NCI-H2196 (cell line): ENCODE results near the gene RNASEH2C.
"Not testable (repeated sequence)": the region's sequence is repeated elsewhere in the genome, so short reads cannot be mapped to it uniquely, and the experiment has no call there.

Source experiments
- DNase-seq: peaks from one replicate; lab custom pipeline; 2025; ENCODE audit not compliant: unreplicated experiment; lab: John Stamatoyannopoulos, UW

The RNASEH2C gene

GRCh38 chr11:65717906-65718305 is 2.7 kb downstream of the RNASEH2C start:
- no peak for DNase-seq

DNA sequence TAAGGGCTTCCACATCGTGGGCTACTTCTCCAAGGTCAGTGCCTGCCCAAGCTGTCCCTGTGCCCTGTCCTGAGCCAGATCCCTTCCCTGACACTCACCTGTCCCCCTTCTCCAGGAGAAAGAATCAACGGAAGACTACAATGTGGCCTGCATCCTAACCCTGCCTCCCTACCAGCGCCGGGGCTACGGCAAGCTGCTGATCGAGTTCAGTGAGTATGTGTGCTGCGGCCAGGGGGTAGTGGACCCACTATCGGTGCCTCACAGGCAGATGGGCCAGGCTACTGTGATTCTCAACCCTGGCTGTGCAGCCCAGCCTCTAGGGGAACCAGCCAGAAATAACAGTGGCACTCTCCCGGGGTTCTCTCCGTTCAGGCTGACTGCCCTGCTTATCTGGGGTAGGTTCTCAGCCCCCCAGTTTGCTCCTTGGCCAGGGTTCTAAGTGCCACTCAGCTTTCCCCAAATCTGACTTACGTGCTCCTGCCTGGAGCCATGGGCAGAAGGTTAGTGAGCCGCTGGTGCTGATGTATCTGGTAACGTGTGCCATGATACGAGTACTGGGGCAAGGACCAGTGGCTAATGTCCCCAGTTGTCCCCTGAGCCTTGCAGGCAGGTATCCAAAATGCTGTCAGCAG is 3.7 kb downstream of the RNASEH2C start:
- DNase-seq, result no peak

DNA sequence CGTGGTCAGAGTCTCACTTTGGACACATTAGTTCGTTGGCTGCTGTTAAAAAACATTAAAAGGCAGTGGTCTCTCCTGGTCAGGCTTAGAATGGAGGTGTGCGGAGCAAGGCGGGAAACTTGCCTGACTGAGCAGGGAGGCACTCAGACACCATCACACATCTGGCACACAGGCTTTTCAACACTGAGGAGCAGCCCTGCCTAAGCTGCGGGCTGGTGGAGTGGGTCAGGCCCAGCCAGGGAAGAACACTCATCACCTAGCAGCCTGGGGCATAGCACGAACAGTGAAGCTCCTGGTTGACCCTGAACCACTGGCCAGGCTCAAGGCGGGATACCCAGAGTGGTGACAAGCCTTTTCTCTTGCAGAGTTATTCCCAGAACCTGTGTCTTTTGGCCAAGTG is 4.3 kb downstream of the RNASEH2C start:
- no peak for DNase-seq

DNA sequence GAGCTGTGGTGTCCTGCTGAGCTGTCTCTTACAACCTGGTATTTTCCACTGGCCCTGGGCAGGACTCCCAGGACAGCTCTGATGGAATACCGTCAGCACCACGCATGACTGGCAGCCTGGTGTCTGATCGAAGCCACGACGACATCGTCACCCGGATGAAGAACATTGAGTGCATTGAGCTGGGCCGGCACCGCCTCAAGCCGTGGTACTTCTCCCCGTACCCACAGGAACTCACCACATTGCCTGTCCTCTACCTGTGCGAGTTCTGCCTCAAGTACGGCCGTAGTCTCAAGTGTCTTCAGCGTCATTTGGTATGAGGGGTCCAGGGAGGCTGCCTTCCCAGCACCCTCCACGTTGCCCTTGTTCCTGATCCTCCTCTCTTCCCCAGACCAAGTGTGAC is 6.2 kb downstream of the RNASEH2C start:
- DNase-seq, result no peak

DNA sequence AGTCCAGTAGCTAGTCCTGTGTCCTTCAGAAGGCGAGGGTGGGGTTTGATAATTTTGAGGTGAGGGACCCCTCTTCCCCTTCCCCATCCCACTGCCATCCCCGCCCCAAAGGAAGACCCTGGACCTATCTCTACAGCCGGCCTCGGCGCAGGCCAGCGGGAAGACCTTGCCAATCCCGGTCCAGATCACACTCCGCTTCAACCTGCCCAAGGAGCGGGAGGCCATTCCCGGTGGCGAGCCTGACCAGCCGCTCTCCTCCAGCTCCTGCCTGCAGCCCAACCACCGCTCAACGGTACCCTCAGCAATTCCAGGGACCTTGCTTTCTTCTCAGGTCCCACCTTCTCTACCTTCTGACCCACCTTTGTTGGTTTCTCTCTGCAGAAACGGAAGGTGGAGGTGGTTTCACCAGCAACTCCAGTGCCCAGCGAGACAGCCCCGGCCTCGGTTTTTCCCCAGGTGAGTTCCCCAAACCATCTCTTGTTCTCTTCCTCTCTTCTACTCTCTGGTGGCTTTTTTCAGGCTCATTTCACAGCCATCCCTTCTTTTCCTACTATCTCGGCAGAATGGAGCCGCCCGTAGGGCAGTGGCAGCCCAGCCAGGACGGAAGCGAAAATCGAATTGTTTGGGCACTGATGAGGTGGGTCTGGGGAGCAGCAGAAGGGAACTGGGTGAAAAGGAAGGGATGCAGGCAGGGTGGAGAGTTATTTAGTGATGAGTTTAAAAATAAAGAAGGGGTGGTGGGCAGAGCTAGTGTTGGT is 7.2 kb downstream of the RNASEH2C start:
- no peak for DNase-seq

DNA sequence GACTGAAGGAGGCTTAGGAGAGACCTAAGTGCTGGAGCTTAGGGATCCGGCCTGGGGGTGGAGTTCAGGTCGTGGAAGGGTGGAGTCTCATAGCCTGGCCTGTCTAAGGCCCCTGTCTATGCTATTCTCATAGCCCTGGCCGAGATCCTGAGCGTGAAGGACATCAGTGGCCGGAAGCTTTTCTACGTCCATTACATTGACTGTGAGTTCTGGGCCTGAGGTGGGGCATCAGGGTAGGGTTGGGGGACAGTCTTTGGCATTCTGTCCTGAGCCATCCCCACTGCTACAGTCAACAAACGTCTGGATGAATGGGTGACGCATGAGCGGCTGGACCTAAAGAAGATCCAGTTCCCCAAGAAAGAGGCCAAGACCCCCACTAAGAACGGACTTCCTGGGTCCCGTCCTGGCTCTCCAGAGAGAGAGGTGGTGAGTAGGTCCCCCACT is 7.9 kb downstream of the RNASEH2C start:
- no peak for DNase-seq

DNA sequence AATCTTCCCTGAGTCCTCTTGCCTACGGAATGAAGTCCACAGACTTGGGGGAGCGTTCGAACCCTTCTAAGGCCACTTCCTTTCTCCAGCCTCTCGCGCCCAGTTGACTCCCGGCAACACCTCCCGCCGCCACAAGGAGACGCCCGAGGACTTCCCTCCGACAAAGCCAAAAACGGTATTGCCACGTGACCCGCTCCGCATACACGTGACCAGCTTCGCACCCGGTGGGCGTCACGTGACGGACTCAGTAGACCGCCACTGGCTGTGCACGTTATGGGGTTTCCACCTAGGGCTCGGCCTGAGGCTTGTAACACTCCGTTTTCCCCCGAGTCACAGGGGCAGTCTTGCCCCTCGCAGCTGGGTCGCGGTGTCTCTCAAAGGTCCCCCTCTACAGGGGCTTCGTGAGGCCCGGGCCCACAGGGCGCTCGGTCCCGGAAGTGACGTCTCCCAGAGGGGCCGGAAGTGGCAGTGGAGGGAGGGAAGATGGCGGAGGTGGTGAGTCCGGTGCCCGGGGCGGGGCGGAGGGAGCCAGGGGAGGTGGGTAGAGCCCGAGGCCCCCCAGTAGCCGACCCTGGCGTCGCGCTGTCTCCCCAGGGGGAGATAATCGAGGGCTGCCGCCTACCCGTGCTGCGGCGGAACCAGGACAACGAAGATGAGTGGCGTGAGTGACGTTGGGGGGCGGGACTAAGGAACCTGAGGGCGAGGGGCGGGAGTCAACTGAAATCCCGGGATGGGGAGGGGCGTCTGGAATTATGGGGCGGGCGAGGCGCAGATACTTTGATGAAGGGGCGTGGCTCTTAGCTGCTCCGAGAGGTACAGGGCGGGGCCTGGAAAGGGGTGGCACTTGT is 8.6 kb downstream of the RNASEH2C start, which contains the start of gene KAT5:
Gene KAT5, plus strand, starts transcription at position 468 of the 848 bp plus-strand sequence. Its CDS starts 16 bp downstream, at position 484.
- peak; percentile 98 for DNase-seq

DNA sequence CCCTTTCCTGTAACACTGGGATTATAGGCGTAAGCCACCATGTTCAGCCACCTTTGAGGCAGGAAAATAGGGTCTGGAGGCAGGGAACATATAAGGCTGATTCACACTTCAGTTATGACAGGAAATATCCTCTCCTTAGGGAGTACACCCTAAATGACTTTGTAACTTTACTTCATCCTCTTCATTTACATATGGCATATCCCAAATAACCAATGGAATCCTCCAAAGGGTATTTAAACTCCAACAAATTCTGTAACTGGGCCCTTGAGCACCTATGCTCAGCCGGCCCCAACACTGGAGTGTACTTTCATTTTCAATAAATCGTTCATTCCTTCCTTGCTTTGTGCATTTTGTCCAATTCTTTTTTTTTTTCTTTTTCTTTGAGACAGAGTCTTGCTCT is 10.2 kb downstream of the RNASEH2C start:
- no peak for DNase-seq

- DNase-seq, result no peak
Measured at GRCh38 chr11:65709661-65710060, 10.9 kb downstream of the RNASEH2C start.

DNA sequence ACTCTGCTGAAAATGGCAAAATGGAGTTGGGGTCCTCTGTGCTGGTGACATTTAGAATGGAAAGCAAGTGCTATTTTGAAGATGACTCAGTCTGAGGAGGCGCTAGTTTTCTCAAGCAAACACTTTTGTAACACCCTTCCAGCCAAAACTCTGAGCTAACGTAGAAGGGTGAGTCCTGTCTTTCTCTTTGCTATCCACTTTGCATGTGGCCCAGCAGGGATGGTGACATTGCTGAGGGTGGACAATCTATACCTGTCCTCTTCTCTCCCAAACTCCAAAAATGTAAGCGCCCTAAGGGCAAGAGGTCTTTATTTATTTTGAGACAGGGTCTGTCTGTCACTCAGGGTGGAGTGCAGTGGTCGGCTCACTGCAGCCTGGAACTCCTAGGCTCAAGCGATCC is 12.1 kb downstream of the RNASEH2C start:
- no peak for DNase-seq

DNA sequence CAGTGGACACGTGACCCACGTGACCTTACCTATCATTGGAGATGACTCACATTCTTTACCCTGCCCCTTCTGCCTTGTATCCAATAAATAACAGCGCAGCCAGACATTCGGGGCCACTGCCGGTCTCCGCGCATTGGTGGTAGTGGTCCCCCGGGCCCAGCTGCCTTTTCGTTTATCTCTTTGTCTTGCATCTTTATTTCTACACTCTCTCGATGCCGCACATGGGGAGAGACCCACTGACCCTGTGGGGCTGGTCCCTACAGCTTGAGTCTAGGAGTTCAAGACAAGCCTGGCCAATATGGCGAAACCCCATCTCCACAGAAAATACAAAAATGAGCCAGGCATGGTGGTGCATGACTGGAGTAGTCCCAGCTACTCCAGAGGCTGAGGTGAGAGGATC is 13.6 kb downstream of the RNASEH2C start:
- not testable (repeated sequence) for DNase-seq

GRCh38 chr11:65706303-65706763 is 14.3 kb downstream of the RNASEH2C start:
- peak; percentile 62 for DNase-seq

DNA sequence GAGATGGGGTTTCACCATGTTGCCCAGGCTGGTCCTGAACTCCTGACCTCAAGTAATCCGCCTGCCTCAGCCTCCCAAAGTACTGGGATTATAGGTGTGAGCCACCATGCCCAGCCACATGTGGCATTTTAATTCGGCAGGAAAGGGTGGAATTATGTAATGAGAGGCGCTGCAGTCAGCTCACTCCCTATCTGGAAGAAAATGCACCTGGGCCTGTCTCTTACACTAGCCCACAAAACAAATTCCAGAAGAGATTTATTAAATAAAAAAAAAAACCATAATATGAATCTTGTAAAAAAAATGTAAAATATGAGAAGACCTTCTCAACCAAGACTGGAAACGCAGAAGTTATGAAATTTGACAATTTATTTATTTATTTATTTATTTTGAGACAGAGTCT is 16.8 kb downstream of the RNASEH2C start:
- DNase-seq, result no peak

GRCh38 chr11:65701686-65702085 is 18.9 kb downstream of the RNASEH2C start:
- no peak for DNase-seq

DNA sequence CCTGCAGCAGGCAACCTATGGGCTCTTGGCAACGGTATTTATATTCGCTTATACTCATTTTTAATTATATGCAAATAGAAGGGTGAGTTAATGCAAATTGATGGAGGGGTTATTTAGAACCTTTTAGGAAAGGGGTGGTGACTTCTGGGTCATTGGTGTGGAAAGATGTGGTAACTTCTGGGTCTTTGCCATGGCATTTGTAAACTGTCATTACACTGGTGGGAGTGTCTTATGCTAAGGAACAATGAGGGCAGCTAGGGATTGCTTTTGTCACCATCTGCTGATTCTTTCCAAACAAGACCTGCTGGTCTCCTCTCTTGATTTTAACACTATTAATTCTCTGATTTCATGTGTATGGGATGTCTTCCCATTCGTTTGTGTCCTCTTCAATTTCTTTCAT is 20.2 kb downstream of the RNASEH2C start:
- peak; percentile 49 for DNase-seq

DNA sequence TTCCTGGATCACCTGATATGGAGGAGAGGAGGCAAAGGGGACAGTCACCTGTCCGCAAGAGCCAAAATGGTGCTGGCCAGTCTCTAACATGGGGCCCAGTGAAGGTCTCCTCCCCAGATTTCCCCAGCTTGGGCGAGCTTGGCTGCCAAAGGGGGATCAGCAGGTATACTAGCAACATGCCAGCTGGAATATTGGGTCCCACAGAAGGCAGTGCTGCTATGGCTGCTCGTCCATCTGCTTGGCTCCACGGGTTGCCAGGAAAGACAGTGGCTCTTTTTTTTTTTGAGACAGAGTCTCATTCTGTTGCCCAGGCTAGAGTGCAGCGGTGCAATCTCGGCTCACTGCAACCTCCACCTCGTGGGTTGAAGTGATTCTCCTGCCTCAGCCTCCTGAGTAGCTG is 21.3 kb downstream of the RNASEH2C start:
- DNase-seq, result no peak

- DNase-seq, result no peak
Measured at GRCh38 chr11:65698205-65698604, 22.4 kb downstream of the RNASEH2C start.

GRCh38 chr11:65696802-65697552 is 23.6 kb downstream of the RNASEH2C start:
- no peak for DNase-seq

DNA sequence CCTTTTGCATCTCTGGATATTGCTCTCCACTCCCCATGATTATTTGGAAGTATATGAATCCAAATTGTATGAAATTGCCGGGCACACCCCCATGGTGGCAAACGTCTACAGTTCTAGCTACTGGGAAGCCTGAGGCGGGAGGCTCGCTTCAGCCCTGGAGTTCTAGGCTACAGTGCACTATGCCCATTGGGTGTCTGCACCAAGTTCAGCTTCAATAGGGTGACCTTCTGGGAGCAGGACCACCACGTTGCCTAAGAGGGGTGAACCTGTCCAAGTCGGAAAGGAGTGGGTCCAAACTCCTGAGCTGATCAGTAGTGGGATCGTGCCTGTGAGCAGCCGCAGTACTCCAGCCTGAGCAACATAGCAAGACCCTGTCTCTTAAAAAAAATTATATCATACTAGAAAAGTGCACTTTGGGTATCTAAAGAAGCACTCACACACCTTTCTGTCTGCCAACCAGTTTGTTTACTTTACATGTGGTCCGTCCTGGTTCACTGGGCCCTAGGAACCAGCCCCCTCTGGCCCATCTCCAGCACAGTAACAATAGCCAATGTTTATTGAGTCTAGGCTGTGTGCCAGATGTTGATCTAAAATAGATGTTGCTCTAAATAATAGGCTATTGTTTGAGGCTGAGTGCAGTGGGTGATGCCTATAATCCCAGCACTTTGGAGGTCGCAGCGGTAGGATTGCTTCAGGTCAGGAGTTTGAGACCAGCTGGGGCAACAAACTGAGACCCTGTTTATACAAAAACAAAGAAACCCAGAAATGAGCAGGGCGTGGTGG is 24.9 kb downstream of the RNASEH2C start:
- peak; percentile 94 for DNase-seq

GRCh38 chr11:65692367-65692766 is 28.2 kb downstream of the RNASEH2C start:
- no peak for DNase-seq
